GM12864 (cell line): ENCODE results near the gene UGT1A1.
"Not testable (repeated sequence)": the region's sequence is repeated elsewhere in the genome, so short reads cannot be mapped to it uniquely, and the experiment has no call there.

Experiments
- DNase-seq: peaks from one replicate; pipeline ENCODE4 v3.0.0-alpha.2; 2011; ENCODE audit warnings: low read depth
- H3K4me3 ChIP-seq: 2 replicates; pipeline ENCODE4 v1.5.1; 2011; ENCODE audit warnings: mild to moderate bottlenecking, low read depth, low read length, control low read depth
- TF ChIP-seq, protein P1 (sequence below): IDR thresholded peaks from 2 replicates; pipeline ENCODE4 v1.5.1; 2011; ENCODE audit warnings: low read depth, mild to moderate bottlenecking, moderate library complexity, low read length, control low read depth, inconsistent platforms; ENCODE audit errors: missing control alignments

UGT1A1 gene

DNA sequence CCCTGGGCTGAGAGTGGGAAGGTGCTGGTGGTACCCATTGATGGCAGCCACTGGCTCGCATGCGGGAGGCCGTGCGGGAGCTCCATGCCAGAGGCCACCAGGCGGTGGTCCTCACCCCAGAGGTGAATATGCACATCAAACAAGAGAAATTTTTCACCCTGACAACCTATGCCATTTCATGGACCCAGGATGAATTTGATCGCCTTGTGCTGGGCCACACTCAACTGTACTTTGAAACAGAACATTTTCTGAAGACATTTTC, 12.9 kb upstream of the UGT1A1 start:
- H3K4me3 ChIP-seq: no peak overlapping the region
- no peak for DNase-seq
- TF ChIP-seq, protein P1, sequence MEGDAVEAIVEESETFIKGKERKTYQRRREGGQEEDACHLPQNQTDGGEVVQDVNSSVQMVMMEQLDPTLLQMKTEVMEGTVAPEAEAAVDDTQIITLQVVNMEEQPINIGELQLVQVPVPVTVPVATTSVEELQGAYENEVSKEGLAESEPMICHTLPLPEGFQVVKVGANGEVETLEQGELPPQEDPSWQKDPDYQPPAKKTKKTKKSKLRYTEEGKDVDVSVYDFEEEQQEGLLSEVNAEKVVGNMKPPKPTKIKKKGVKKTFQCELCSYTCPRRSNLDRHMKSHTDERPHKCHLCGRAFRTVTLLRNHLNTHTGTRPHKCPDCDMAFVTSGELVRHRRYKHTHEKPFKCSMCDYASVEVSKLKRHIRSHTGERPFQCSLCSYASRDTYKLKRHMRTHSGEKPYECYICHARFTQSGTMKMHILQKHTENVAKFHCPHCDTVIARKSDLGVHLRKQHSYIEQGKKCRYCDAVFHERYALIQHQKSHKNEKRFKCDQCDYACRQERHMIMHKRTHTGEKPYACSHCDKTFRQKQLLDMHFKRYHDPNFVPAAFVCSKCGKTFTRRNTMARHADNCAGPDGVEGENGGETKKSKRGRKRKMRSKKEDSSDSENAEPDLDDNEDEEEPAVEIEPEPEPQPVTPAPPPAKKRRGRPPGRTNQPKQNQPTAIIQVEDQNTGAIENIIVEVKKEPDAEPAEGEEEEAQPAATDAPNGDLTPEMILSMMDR: no peak

DNA sequence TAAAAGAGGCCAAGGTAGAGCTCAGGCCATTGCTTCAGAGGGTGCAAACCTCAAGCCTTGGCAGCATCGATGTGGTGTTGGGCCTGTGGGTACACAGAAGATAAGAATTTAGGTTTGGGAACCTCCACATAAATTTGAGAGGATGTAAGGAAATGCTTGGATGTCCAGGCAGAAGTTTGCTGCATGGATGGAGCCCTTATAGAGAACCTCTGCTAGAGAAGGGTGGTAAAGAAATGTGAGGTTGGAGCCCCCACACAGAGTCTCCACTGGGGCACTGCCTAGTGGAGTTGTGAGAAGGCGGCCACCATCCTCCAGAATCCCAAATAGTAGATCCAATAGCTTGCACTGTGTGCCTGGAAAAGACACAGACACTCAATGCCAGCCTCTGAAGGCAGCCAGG, 9.4 kb upstream of the UGT1A1 start:
- not testable (repeated sequence) for H3K4me3 ChIP-seq, DNase-seq

DNA sequence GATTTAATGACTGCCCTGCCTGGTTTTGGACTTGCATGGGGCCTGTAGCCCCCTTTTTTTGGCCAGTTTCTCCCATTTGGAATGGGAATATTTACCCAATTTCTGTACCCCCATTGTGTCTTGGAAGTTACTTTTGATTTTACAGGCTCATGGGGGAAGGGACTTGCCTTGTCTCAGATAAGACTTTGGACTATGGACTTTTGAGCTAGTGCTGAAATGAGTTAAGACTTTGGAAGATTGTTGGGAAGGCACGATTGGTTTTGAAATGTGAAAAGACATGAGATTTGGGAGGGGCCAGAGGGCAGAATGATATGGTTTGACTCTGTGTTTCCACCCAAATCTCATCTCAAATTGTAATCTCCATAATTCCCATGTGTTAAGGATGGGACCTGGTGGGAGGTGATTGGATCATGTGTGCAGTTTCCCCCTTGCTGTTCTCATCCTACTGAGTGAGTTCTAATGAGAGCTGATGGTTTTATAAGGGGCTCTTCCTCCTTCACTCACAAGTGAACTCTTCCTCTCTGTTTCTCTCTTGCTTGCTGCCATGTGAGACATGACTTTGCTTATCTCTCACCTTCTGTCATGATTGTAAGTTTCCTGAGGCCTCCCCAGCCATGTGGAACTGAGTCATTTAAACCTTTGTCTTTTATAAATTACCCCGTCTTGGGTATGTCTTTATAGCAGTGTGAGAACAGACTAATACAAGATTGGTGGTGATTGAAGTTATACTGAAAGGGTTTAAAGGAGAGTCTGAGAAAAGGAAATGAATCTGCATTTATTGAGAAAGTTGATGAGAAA, 8.7 kb upstream of the UGT1A1 start:
- not testable (repeated sequence) for H3K4me3 ChIP-seq, DNase-seq

DNA sequence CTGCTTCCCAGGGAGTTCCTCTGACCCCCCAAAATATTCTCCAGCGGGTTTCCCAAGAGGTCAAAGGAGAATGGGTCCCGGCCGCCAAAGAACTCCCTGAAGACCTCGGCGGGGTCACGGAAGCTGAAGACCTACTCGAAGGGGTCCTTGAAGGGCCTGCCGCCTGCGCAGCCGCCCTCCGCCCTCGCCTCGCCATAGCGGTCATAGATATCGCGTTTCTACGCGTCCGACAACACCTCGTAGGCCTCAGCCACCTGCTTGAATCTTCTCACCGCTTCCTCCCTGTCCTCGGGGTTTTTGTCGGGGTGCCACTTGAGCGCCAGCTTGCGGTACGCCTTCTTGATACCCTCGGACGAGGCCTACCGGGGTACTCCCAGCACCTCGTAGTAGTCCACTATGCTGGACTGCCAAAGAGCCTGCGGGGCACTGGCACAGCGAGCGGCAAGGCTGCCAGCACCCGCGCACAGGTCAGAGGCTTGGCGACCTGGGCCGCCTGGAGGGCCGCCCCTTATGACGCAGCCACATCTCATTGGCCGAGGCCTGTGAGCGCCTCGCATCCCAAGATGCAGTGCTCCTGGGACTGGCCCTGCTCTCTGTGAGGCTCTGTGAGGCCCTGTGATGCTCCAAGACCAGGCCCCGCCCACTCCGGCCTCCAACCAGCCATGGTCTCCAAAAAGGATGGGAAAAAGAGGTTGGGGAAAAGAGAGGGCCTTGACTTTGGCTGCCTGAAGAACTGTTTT, 5.0 kb upstream of the UGT1A1 start:
- no peak for DNase-seq
- H3K4me3 ChIP-seq: no peak overlapping the region
- TF ChIP-seq, protein P1: no peak

DNA sequence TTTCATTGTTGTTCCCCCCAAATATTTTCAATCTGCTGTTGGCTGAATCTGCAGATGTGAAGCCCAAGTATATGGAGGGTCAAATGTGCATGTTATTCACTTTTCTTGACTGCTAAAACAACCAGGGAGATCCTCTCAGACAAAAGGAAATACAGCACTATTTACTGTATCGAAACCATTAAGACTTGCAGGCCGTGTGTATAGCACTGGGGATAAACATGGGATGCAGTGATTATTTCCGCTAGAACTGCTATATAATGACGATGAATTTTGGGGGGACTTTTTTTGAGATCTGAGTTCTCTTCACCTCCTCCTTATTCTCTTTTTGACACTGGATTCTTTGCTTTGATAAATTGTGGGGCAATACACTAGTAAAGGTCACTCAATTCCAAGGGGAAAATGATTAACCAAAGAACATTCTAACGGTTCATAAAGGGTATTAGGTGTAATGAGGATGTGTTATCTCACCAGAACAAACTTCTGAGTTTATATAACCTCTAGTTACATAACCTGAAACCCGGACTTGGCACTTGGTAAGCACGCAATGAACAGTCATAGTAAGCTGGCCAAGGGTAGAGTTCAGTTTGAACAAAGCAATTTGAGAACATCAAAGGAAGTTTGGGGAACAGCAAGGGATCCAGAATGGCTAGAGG, 3.5 kb upstream of the UGT1A1 start:
- TF ChIP-seq, protein P1: no peak
- H3K4me3 ChIP-seq: no peak overlapping the region

DNA sequence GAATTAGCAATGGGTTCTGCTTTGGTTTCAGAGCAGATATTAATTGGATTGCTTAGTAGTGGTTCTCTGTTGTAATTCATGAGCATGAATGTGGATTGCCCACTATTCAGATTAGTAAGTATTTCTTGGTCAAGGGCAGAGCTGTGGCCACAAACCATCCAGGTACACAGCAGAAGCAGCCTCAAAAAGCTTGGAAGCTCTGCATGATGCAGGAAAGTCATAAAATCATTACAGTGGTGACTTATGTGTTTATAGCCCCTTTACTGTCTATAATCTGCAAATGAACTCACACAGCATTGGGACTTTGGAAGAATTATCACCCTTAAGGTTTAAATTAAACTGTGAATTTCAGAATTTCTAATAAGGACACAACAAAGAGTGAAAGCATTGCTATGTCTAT, 1.9 kb upstream of the UGT1A1 start:
- TF ChIP-seq, protein P1: no peak
- DNase-seq: no peak
- no peak overlapping the region for H3K4me3 ChIP-seq

More for the DNA sequence above, 3.5 kb upstream of the UGT1A1 start:
- DNase-seq: no peak

DNA sequence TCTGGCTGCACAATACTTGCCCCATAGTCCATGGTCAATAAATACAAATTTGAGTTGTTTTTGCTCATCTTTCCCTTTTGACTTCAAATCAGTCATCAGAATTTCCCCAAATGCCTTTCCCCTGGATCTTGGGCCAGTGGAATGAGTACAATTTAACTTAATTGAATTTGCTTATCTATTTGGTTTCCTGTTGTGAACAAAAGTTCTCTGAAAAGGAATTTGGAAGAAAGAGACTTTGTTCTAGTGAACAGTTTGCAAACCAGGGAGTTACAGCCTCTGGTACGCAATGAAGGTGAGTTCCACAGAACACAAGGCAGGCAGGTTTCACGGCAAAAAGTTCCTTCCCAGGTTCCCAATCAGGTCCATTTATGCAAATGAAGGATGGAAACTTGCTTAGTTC, 1.2 kb upstream of the UGT1A1 start:
- no peak overlapping the region for H3K4me3 ChIP-seq
- no peak for DNase-seq
- TF ChIP-seq, protein P1: no peak
